NOMO-1 treated with DMSO at 0.1 percent for 48 hours (cell line): ENCODE results near the gene IREB2.
"Not testable (repeated sequence)": the region's sequence is repeated elsewhere in the genome, so short reads cannot be mapped to it uniquely, and the experiment has no call there.

Experiments
- DNase-seq: peaks from one replicate; lab custom pipeline; 2025; ENCODE audit not compliant: unreplicated experiment; lab: John Stamatoyannopoulos, UW

Gene IREB2

GRCh38 chr15:78431955-78432354, 6.1 kb upstream of the IREB2 start:
- no peak for DNase-seq

GRCh38 chr15:78432664-78433063, 5.4 kb upstream of the IREB2 start:
- DNase-seq = no peak

- DNase-seq = no peak
These were observed 3.9 kb upstream of the IREB2 start for GRCh38 chr15:78434134-78434533.

- DNase-seq = not testable (repeated sequence)
These were observed 3.3 kb upstream of the IREB2 start for GRCh38 chr15:78434711-78435110.

- DNase-seq = no peak
These were observed 782 bp upstream of the IREB2 start for GRCh38 chr15:78437107-78437761.

- DNase-seq = peak; percentile 46
These were observed 736 bp downstream of the IREB2 start for GRCh38 chr15:78438619-78439285.

- no peak for DNase-seq
These were observed 2.7 kb downstream of the IREB2 start for GRCh38 chr15:78440375-78441373.

GRCh38 chr15:78444255-78444654, 6.2 kb downstream of the IREB2 start:
- DNase-seq = no peak

- DNase-seq = no peak
These were observed 7.9 kb downstream of the IREB2 start for GRCh38 chr15:78445875-78446274.

GRCh38 chr15:78446551-78446950, 8.5 kb downstream of the IREB2 start:
- DNase-seq = no peak

GRCh38 chr15:78448441-78449219, 10.6 kb downstream of the IREB2 start:
- no peak for DNase-seq

GRCh38 chr15:78449220-78449999, 11.4 kb downstream of the IREB2 start:
- DNase-seq = no peak

GRCh38 chr15:78450285-78450858, 12.4 kb downstream of the IREB2 start:
- DNase-seq = no peak

- no peak for DNase-seq
These were observed 14.5 kb downstream of the IREB2 start for GRCh38 chr15:78452485-78452884.

GRCh38 chr15:78453447-78453846, 15.4 kb downstream of the IREB2 start:
- peak; percentile 88 for DNase-seq

- DNase-seq = peak; percentile 90
These were observed 17.0 kb downstream of the IREB2 start for GRCh38 chr15:78454992-78455391.

GRCh38 chr15:78455749-78456148, 17.7 kb downstream of the IREB2 start:
- DNase-seq = no peak

- no peak for DNase-seq
These were observed 18.4 kb downstream of the IREB2 start for GRCh38 chr15:78456426-78456825.

- no peak for DNase-seq
These were observed 19.1 kb downstream of the IREB2 start for GRCh38 chr15:78457101-78457500.

GRCh38 chr15:78460737-78461136, 22.7 kb downstream of the IREB2 start:
- no peak for DNase-seq
